ENCODE measurements around the gene C1QA.

C1QA gene

GRCh38 chr1:22680726-22681125 is 44.3 kb downstream of the C1QA start:
- no peak for DNase-seq (ENCODE audit: insufficient read length, low spot score)
- FAIRE-seq: no peak
- no peak for TF ChIP-seq CTCF (IDR thresholded peaks at IDR 0.05; ENCODE audit: insufficient read depth, missing control alignments)

GRCh38 chr1:22681556-22682276 is 45.3 kb downstream of the C1QA start:
- FAIRE-seq (no peak), DNase-seq (ENCODE audit: insufficient read length, low spot score) (no peak)
- no peak for TF ChIP-seq CTCF (IDR thresholded peaks at IDR 0.05; ENCODE audit: insufficient read depth, missing control alignments)

DNA sequence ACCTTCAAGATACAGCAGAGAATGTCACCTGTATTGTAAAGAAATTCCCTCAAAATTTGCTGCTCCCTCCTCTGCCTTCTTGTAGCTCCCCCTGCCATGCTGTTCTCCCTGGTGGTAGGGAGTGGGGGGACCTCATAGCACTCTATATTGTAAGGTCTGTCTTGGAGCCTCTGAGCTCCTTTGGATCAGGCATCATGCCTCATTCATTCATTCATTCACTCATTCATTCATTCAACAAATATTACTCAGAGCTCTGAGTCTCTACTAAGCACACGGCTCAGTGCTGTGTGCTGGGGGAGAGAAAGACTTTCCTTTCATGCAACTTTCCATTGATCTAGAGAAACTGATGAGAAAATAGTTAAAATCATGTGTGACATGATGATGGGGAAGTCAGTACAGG is 47.1 kb downstream of the C1QA start:
- no peak for TF ChIP-seq CTCF (IDR thresholded peaks at IDR 0.05; ENCODE audit: insufficient read depth, missing control alignments)
- DNase-seq (ENCODE audit: insufficient read length, low spot score): no peak
- FAIRE-seq: no peak

DNA sequence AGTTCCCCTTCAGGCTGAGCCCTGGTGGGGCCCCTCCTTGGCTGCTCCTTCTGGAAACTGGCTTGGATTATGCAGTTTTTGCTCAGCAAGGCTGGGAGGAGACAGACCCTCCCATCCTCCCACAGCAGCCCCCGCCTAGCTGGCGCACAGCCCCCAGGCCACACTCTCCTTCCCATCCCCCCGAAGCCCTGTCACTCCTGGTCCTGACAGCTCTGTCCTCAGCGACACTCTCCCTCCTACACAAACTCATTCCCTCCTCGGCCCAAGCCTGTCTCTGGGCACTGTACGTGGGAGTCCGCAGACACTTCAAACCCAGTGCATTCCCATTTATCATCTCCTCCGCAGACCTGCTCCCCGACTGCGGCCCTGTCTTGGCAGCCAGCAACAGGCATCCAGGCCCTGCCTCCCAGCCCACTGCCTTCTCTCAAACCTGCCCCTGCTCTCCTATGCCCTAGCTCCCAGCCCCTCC is 49.2 kb downstream of the C1QA start:
- FAIRE-seq (no peak), DNase-seq (ENCODE audit: insufficient read length, low spot score) (no peak)
- TF ChIP-seq CTCF (IDR thresholded peaks at IDR 0.05; ENCODE audit: insufficient read depth, missing control alignments): no peak

GRCh38 chr1:22687191-22687590 is 50.8 kb downstream of the C1QA start:
- TF ChIP-seq CTCF (IDR thresholded peaks at IDR 0.05; ENCODE audit: insufficient read depth, missing control alignments): no peak
- no peak for FAIRE-seq
- no peak for DNase-seq (ENCODE audit: insufficient read length, low spot score)

GRCh38 chr1:22688466-22688865 is 52.0 kb downstream of the C1QA start:
- DNase-seq (ENCODE audit: insufficient read length, low spot score): no peak
- no peak for FAIRE-seq
- TF ChIP-seq CTCF (IDR thresholded peaks at IDR 0.05; ENCODE audit: insufficient read depth, missing control alignments): no peak

Measured in D721Med (cell line).